GM23248 (cell line): ENCODE results near the gene RNF217. TPM values are rescaled to one million over a fixed set of nuclear protein-coding genes. Genes with fewer than 3 reads are reported as not detected.

ENCODE experiments used
- DNase-seq: peaks from one replicate; pipeline ENCODE4 v3.0.0-alpha.2; 2015
- H2AFZ ChIP-seq: fragments of 200-600 bp; sonication (generic); 2 replicates; pipeline ENCODE4 v1.6.1; 2016; ENCODE audit warnings: antibody characterized with exemption
- H3F3A ChIP-seq: fragments of 200-600 bp; sonication (generic); 2 replicates; pipeline ENCODE4 v1.6.1; 2016; ENCODE audit warnings: mild to moderate bottlenecking, antibody characterized with exemption, mixed run types; ENCODE audit not compliant: insufficient read depth
- H3K27ac ChIP-seq: fragments of 200-600 bp; sonication (generic); 2 replicates; pipeline ENCODE4 v1.5.1; 2016; ENCODE audit warnings: mild to moderate bottlenecking
- H3K27me3 ChIP-seq: fragments of 200-600 bp; sonication (generic); replicated peaks from 2 replicates; pipeline ENCODE4 v1.6.1; 2016; ENCODE audit warnings: mild to moderate bottlenecking; ENCODE audit not compliant: insufficient read depth
- H3K36me3 ChIP-seq: fragments of 200-600 bp; sonication (generic); 2 replicates; pipeline ENCODE4 v1.6.1; 2016; ENCODE audit warnings: low read depth, mild to moderate bottlenecking
- H3K4me1 ChIP-seq: fragments of 200-600 bp; sonication (generic); 2 replicates; pipeline ENCODE4 v1.6.1; 2016; ENCODE audit warnings: mild to moderate bottlenecking; ENCODE audit not compliant: insufficient read depth
- H3K4me2 ChIP-seq: fragments of 200-600 bp; sonication (generic); one replicate; pipeline ENCODE4 v1.6.1; 2016; ENCODE audit warnings: mild to moderate bottlenecking; ENCODE audit not compliant: unreplicated experiment
- H3K4me3 ChIP-seq: fragments of 200-600 bp; sonication (generic); 2 replicates; pipeline ENCODE4 v1.5.1; 2016; ENCODE audit warnings: mild to moderate bottlenecking
- H3K79me2 ChIP-seq: fragments of 200-600 bp; sonication (generic); 2 replicates; pipeline ENCODE4 v1.6.1; 2016; ENCODE audit warnings: mild to moderate bottlenecking; ENCODE audit not compliant: insufficient read depth
- H3K9ac ChIP-seq: fragments of 200-600 bp; sonication (generic); 2 replicates; pipeline ENCODE4 v1.6.1; 2016; ENCODE audit warnings: mild to moderate bottlenecking
- H3K9me2 ChIP-seq: fragments of 200-600 bp; sonication (generic); 2 replicates; pipeline ENCODE4 v1.6.1; 2016; ENCODE audit warnings: mixed run types, mild to moderate bottlenecking, moderate library complexity; ENCODE audit not compliant: insufficient read depth
- H3K9me3 ChIP-seq: fragments of 200-600 bp; sonication (generic); one replicate; pipeline ENCODE4 v1.6.1; 2017; ENCODE audit warnings: low read depth
- H4K20me1 ChIP-seq: fragments of 200-600 bp; sonication (generic); 2 replicates; pipeline ENCODE4 v1.6.0; 2016; ENCODE audit not compliant: insufficient read depth
- EZH2 ChIP-seq: fragments of 200-600 bp; sonication (generic); IDR thresholded peaks from 2 replicates; pipeline ENCODE4 v1.6.1; 2018; ENCODE audit warnings: antibody characterized with exemption, mild to moderate bottlenecking; ENCODE audit not compliant: insufficient read depth, poor library complexity, severe bottlenecking
- EZH2phosphoT487 ChIP-seq: fragments of 200-600 bp; sonication (generic); IDR thresholded peaks from 2 replicates; pipeline ENCODE4 v1.6.1; 2018; ENCODE audit warnings: antibody characterized with exemption, moderate library complexity, mild to moderate bottlenecking, low read depth; ENCODE audit not compliant: insufficient read depth
- WGBS, 2 experiments: methylation state at CpG; one replicate each; pipeline ENCODE4 v1.1.6; 2015 to 2017; ENCODE audit warnings: low lambda C conversion rate in 2 of 2, low coverage in 1 of 2; ENCODE audit errors: missing lambda C conversion rate in 2 of 2; 5-methylcytosine and 5-hydroxymethylcytosine counted together
- in situ Hi-C: fragments of 300-500 bp; cut with MboI; formaldehyde crosslinking; loops from 2 replicates; pipeline ENCODE4 v1.15.0; 2020
- polyA plus RNA-seq: library from polyadenylated mRNA; unstranded; fragments of >200 nt; fragmentation: Nextera tagmentation; extraction: Ambion mirVana; gene quantifications from 2 replicates; pipeline ENCODE4 v1.2.1, GENCODE V29; 2016
- total RNA-seq: library from RNA; depleted of rRNA; stranded (reverse); fragments of >200 nt; shearing (Covaris generic); gene quantifications from 2 replicates; pipeline ENCODE4 v1.2.3, GENCODE V29; 2014

The RNF217 gene
- total and polyA plus RNA-seq, 2 experiments from 2014 or later = 3.2 to 10.9 TPM

DNA sequence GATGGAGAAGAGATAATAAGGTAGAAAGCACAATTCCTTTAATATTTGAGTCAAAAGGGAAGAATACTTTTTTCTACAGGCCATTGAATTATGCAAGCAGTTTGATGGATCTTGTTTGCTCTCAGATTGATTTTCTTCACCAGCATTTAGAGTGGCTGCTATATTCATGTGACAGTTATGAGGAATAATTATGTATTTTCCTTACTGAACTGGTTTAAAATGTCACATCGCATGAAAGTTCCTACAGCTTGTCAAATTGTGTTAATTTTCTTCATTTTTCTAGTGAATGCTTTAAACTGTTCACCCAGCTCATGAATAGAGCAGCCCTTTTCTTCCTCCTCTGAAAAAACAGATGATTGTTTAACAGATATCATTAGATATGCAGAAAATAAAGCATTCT is 153.9 kb downstream of the RNF217 start:
- no peaks in the 10 kb centered on the region for H3K27me3 ChIP-seq
- no peaks in the 10 kb centered on the region for H3F3A ChIP-seq
- no peak for DNase-seq
- in situ Hi-C loops = no loop called here
- H3K27ac ChIP-seq = no peak overlapping the region
- H3K36me3 ChIP-seq = no peaks in the 10 kb centered on the region
- no peaks in the 10 kb centered on the region for H3K4me1 ChIP-seq
- H3K79me2 ChIP-seq = no peaks in the 10 kb centered on the region
- H3K4me2 ChIP-seq = no peak overlapping the region
- H4K20me1 ChIP-seq = no peaks in the 10 kb centered on the region
- TF ChIP-seq EZH2 (no peak), EZH2phosphoT487 (no peak)
- H3K4me3 ChIP-seq = no peak overlapping the region
- no peaks in the 10 kb centered on the region for H3K9me2 ChIP-seq
- H3K9ac ChIP-seq = no peak overlapping the region
- 88 to 97% methylated on average over 1 of the region's 1 CpG for WGBS, 2 experiments
- H3K9me3 ChIP-seq = no peaks in the 10 kb centered on the region
- no peak overlapping the region for H2AFZ ChIP-seq

DNA sequence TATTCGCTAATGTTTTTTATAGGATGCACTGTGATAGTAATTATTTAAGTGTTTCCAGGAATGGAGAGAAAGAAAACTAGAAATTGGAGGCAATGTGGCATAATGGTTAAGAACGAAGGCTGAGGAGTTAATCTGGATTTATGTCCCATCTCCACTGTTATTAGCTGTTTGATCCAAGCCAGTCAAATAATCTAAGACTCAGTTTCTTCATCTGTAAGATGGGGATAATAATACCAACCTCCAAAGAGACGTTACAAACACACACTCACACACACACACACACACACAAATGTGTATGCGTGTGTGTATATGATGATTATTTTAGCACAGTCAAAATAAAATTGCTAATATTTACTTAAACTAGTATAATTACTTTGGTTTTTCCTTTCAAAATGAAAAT is 154.5 kb downstream of the RNF217 start:
- Histone ChIP-seq H3K36me3 (no peaks in the 10 kb centered on the region), H3K4me1 (no peaks in the 10 kb centered on the region), H3K79me2 (no peaks in the 10 kb centered on the region), H3F3A (no peaks in the 10 kb centered on the region), H3K9ac (no peak overlapping the region), H3K4me3 (no peak overlapping the region), H3K4me2 (no peak overlapping the region), H3K9me3 (no peaks in the 10 kb centered on the region), H4K20me1 (no peaks in the 10 kb centered on the region), H2AFZ (no peak overlapping the region), H3K9me2 (no peaks in the 10 kb centered on the region), H3K27me3 (no peaks in the 10 kb centered on the region), H3K27ac (no peak overlapping the region)
- in situ Hi-C loops = no loop called here
- no peak for TF ChIP-seq EZH2phosphoT487
- no peak for TF ChIP-seq EZH2
- 67 to 73% methylated on average over 4 of the region's 4 CpGs for WGBS, 2 experiments
- DNase-seq = no peak

DNA sequence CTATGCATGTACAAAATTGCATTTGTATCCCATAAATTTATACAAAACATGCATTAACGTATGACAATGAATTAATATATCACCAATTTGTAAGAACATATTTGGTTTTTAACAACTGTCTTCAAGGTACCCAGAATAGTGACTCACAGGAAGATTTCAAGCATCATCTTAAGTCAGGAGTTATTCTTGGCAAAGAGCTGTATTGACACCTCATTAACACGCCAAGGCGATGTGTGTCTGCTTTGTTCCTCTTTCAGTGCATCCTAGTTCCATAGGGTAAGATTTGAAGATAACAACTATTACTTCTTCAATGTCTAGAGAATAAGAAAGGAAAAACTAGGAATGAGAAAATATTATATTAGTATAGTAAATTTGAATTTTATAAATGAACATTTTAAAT is 155.6 kb downstream of the RNF217 start:
- Histone ChIP-seq H3K4me1 (no peaks in the 10 kb centered on the region), H3F3A (no peaks in the 10 kb centered on the region), H3K9me3 (no peaks in the 10 kb centered on the region), H4K20me1 (no peaks in the 10 kb centered on the region), H3K9ac (no peak overlapping the region), H3K9me2 (no peaks in the 10 kb centered on the region), H3K4me2 (no peak overlapping the region), H3K4me3 (no peak overlapping the region), H3K27ac (no peak overlapping the region), H2AFZ (no peak overlapping the region), H3K79me2 (no peaks in the 10 kb centered on the region), H3K36me3 (no peaks in the 10 kb centered on the region), H3K27me3 (no peaks in the 10 kb centered on the region)
- WGBS, 2 experiments = 67 to 72% methylated on average over 3 of the region's 3 CpGs
- TF ChIP-seq EZH2phosphoT487 = no peak
- no peak for TF ChIP-seq EZH2
- peak; percentile 42 for DNase-seq
- in situ Hi-C loops = no loop called here

DNA sequence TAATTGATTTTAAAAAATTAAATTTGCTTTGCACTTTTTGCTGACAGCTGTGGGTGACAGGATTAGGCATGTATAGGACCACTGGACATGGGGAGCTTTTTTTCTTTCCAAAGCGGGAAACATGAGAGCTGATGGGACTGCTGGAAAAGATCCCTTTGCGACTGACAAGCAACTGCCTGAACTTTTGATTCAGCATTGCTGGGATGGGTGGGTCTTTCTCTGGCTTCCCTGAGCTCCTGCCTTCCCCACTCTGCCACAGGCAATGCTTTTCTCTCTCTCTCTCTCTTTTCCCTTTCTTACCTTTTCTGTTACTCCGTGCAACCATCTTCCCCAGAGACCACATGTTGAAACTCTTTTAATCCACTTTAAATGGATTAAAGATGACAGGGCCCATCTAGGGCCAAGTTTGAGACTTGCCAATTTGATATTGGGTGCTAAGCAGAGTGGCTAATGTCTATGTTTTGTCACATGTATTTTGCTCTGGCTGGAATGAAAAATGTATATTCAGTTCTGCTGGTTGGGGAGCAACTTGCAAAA is 157.9 kb downstream of the RNF217 start:
- Histone ChIP-seq H3K4me1 (no peaks in the 10 kb centered on the region), H3K4me3 (no peak overlapping the region), H3K9ac (no peak overlapping the region), H3K27ac (no peak overlapping the region), H3K9me2 (no peaks in the 10 kb centered on the region), H3K36me3 (no peaks in the 10 kb centered on the region), H2AFZ (no peak overlapping the region), H3K9me3 (no peaks in the 10 kb centered on the region), H4K20me1 (no peaks in the 10 kb centered on the region), H3K27me3 (no peaks in the 10 kb centered on the region), H3K4me2 (no peak overlapping the region), H3K79me2 (no peaks in the 10 kb centered on the region), H3F3A (no peaks in the 10 kb centered on the region)
- no peak for TF ChIP-seq EZH2
- TF ChIP-seq EZH2phosphoT487 = no peak
- WGBS, 2 experiments = 81 to 85% methylated on average over 3 of the region's 3 CpGs
- in situ Hi-C loops = no loop called here
- no peak for DNase-seq

DNA sequence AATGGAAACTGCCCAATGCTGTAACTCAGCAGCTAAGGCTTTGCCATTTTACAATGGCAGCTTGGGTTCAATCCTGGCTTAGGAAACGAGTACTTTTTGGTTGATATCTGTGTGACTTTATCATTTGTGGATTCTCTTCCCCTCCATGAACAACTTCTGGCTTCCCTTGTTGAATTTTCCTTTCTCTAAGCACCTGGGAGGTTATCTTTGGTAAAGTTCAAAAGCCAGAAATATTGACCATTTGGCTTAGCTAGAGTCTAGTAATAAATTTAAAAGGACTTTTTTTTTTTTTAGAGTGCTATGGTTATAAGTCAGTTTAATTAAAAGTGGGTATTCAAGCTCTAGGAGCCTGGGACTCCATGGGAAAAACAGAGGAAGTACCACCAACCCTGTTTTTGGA is 159.7 kb downstream of the RNF217 start:
- Histone ChIP-seq H3F3A (no peaks in the 10 kb centered on the region), H3K4me1 (no peaks in the 10 kb centered on the region), H2AFZ (no peak overlapping the region), H3K9me3 (no peaks in the 10 kb centered on the region), H3K9ac (no peak overlapping the region), H3K27me3 (no peaks in the 10 kb centered on the region), H3K79me2 (no peaks in the 10 kb centered on the region), H4K20me1 (no peaks in the 10 kb centered on the region), H3K4me3 (no peak overlapping the region), H3K36me3 (no peaks in the 10 kb centered on the region), H3K9me2 (no peaks in the 10 kb centered on the region), H3K27ac (no peak overlapping the region), H3K4me2 (no peak overlapping the region)
- TF ChIP-seq EZH2 = no peak
- WGBS, 2 experiments = 30 to 31% methylated on average over 1 of the region's 1 CpG
- in situ Hi-C loops = no loop called here
- DNase-seq = no peak
